Tibial nerve (tissue), 4 donors: Measurements from ENCODE around the gene PLEKHA7. TPM values are rescaled to one million over a fixed set of nuclear protein-coding genes. Genes with fewer than 3 reads are reported as not detected.
A peak's percentile ranks its signal among the peaks of the same experiment; 100 is the strongest.
"Not testable (repeated sequence)": the region's sequence is repeated elsewhere in the genome, so short reads cannot be mapped to it uniquely, and the experiment has no call there.

Source experiments
- DNase-seq, 2 donors: peaks; one replicate each; pipeline ENCODE4 v3.0.0-alpha.2; 2019; ENCODE audit warnings: low spot score in 2 of 2
- H3K27ac ChIP-seq, 4 donors: fragments of 200-600 bp; sonication (generic) in 3 of 4; one replicate each; pipeline ENCODE4 v1.5.1; 2017 to 2019; ENCODE audit warnings: mild to moderate bottlenecking in 1 of 4
- H3K27me3 ChIP-seq, 2 donors: fragments of 200-600 bp; sonication (generic) in 1 of 2; one replicate each; pipeline versions ENCODE4 v1.5.1 to v1.6.0; 2017 to 2019
- H3K36me3 ChIP-seq, 3 donors: fragments of 200-600 bp; sonication (generic); one replicate each; pipeline ENCODE4 v1.5.1; 2018 to 2019
- H3K4me1 ChIP-seq, 4 donors: fragments of 200-600 bp; sonication (generic) in 3 of 4; one replicate each; pipeline ENCODE4 v1.5.1; 2017 to 2019
- H3K4me3 ChIP-seq, 4 donors: fragments of 200-600 bp; sonication (generic) in 3 of 4; one replicate each; pipeline ENCODE4 v1.5.1; 2017 to 2019; ENCODE audit warnings: mild to moderate bottlenecking in 1 of 4, moderate library complexity in 1 of 4
- H3K9me3 ChIP-seq, 4 donors: fragments of 200-600 bp; sonication (generic) in 3 of 4; one replicate each; pipeline ENCODE4 v1.5.1; 2017 to 2019
- EP300 ChIP-seq, 2 donors: sonication (generic); formaldehyde crosslinking; IDR thresholded peaks; one replicate each; pipeline ENCODE4 v1.6.1; 2017; ENCODE audit warnings: antibody characterized with exemption in 2 of 2, mild to moderate bottlenecking in 1 of 2
- POLR2A ChIP-seq, 2 donors: fragments of 450-650 bp; IDR thresholded peaks; one replicate each; pipeline ENCODE4 v1.6.1; 2017; ENCODE audit warnings: antibody characterized with exemption in 2 of 2, mild to moderate bottlenecking in 2 of 2, moderate library complexity in 2 of 2
- WGBS, 2 donors: methylation state at CpG; one replicate each; pipeline ENCODE4 v1.1.5; 2018; 5-methylcytosine and 5-hydroxymethylcytosine counted together
- total RNA-seq, 4 donors: library from RNA; depleted of rRNA; stranded (reverse); fragments of >200 nt; gene quantifications; one replicate each; pipeline ENCODE4 v1.1.0, GENCODE V29; 2016
- TF ChIP-seq, protein P1 (sequence below), 5 experiments: fragments of 200-600 bp in 3 of 5; fragments of 450-650 bp in 2 of 5; sonication (generic) in 3 of 5; IDR thresholded peaks; one replicate each; pipeline ENCODE4 v1.5.1; 2016 to 2019; ENCODE audit warnings: antibody characterized with exemption in 5 of 5, mild to moderate bottlenecking in 3 of 5, moderate library complexity in 2 of 5

Gene PLEKHA7
- total RNA-seq, 4 donors from 2014 or later = 41.6 to 56.7 (median 50.1) TPM

DNA sequence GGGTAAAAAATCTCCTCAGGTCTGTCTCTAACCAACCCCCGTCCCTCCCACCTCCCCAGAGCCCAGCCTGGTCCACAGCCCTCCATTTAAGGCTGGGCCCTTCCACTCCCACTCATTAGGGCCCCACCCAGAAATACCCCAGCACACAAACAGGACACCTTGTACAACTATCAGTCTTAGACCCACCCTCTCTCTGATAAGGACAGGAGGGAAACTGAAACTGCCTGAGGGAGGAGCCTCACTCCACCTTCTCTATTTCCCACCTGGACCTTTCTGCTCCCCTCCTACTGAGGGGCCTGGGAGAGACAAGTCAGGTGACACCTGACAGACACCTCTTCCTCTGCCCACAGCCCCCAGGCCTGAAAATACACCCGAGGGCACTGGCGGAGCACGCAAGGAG lies 90.2 kb downstream of the PLEKHA7 start:
- H3K36me3 ChIP-seq = no peaks in the 10 kb centered on the region
- peaks cover 0 to 5% of the 10 kb centered on the region in 2 donors for H3K27me3 ChIP-seq
- H3K4me3 ChIP-seq = peak overlapping the region in 1 of 4 donors; percentile 53
- no peaks in the 10 kb centered on the region for H3K9me3 ChIP-seq
- no peak for DNase-seq
- H3K4me1 ChIP-seq = peaks cover 0 to 44% (median 23%) of the 10 kb centered on the region in 4 donors
- TF ChIP-seq EP300 (IDR thresholded peaks at IDR 0.05) = no peak
- TF ChIP-seq, protein P1, sequence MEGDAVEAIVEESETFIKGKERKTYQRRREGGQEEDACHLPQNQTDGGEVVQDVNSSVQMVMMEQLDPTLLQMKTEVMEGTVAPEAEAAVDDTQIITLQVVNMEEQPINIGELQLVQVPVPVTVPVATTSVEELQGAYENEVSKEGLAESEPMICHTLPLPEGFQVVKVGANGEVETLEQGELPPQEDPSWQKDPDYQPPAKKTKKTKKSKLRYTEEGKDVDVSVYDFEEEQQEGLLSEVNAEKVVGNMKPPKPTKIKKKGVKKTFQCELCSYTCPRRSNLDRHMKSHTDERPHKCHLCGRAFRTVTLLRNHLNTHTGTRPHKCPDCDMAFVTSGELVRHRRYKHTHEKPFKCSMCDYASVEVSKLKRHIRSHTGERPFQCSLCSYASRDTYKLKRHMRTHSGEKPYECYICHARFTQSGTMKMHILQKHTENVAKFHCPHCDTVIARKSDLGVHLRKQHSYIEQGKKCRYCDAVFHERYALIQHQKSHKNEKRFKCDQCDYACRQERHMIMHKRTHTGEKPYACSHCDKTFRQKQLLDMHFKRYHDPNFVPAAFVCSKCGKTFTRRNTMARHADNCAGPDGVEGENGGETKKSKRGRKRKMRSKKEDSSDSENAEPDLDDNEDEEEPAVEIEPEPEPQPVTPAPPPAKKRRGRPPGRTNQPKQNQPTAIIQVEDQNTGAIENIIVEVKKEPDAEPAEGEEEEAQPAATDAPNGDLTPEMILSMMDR (IDR thresholded peaks at IDR 0.05) = no peak
- TF ChIP-seq POLR2A (IDR thresholded peaks at IDR 0.05) = no peak
- 80 to 82% methylated on average over 4 of the region's 4 CpGs for WGBS, 2 donors
- peak overlapping the region in 3 of 4 donors; percentile 48 to 75 (median 71) for H3K27ac ChIP-seq

DNA sequence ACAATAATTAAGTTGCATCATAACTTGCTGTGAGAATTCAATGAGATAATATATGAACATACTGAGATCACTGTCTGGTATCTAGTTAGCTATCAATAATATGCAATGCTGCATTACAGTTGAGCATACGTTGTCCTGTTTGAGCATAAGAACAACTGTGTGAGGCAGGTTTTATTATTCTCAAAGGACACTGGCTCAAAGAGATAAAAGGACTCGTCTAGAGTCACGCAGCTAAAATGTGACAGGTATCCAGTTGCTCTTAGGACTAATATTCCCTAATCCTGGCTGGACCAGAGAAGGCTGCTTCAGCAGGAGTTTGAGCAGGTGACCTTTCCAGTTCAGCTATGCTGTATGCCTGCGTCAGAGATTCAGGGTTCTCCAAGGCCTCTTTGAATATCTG lies 92.5 kb downstream of the PLEKHA7 start:
- H3K27ac ChIP-seq = peak overlapping the region in 1 of 4 donors; percentile 36
- TF ChIP-seq EP300 (IDR thresholded peaks at IDR 0.05) (no peak), POLR2A (IDR thresholded peaks at IDR 0.05) (no peak)
- TF ChIP-seq, protein P1 (IDR thresholded peaks at IDR 0.05) = no peak
- 69 to 75% methylated on average over 4 of the region's 4 CpGs for WGBS, 2 donors

DNA sequence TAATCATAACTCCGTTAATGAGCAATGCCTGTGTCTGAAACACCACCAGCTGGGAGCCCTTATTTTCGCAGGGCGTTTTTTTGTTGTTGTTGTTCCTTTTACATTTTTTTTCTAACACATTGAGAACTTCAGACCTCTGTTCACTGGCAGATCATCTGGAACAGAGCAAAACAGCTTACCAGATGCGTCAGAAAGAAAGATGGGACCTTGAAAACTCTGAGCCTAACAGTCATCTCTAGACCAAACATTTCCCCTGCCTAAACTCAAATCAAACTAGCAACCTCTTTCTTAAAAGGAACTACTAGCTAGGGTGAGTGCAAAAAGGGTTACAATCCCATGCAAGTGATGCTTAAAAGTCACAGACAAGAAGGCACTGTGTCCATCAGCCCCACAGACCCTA lies 93.2 kb downstream of the PLEKHA7 start:
- H3K9me3 ChIP-seq = no peaks in the 10 kb centered on the region
- no peak overlapping the region for H3K27ac ChIP-seq
- H3K4me1 ChIP-seq = peaks cover 0 to 37% (median 20%) of the 10 kb centered on the region in 4 donors
- DNase-seq = no peak
- H3K27me3 ChIP-seq = peaks cover 0 to 5% of the 10 kb centered on the region in 2 donors
- WGBS, 2 donors = 74 to 77% methylated on average over 4 of the region's 4 CpGs
- H3K4me3 ChIP-seq = no peak overlapping the region
- H3K36me3 ChIP-seq = no peaks in the 10 kb centered on the region
- no peak for TF ChIP-seq POLR2A (IDR thresholded peaks at IDR 0.05)

More for the DNA sequence above, 92.5 kb downstream of the PLEKHA7 start:
- peaks cover 0 to 5% of the 10 kb centered on the region in 2 donors for H3K27me3 ChIP-seq
- DNase-seq = no peak
- H3K4me3 ChIP-seq = no peak overlapping the region
- H3K36me3 ChIP-seq = no peaks in the 10 kb centered on the region
- H3K9me3 ChIP-seq = no peaks in the 10 kb centered on the region
- peaks cover 0 to 44% (median 23%) of the 10 kb centered on the region in 4 donors for H3K4me1 ChIP-seq

DNA sequence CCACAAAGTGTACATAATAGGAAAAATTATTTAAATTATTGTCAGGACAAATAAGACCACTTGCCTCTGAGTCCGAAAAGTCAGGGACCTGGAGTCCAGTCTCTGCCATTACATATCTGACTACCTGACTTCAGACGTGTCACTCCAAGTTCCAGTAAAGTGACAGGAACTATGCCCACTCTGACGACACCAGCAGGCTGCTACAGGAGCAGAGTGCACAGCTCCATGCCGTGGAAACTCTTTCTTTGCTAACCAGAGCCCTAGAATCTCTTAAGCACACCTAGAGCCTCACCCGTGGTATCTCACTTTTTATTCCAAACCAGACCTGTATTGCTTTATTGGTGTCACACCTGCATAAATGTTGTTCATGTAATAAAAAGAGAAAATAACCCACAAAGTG lies 93.7 kb downstream of the PLEKHA7 start:
- Histone ChIP-seq H3K4me1 (peaks cover 0 to 33% (median 16%) of the 10 kb centered on the region in 4 donors), H3K4me3 (no peak overlapping the region), H3K27me3 (peaks cover 0 to 5% of the 10 kb centered on the region in 2 donors), H3K9me3 (no peaks in the 10 kb centered on the region), H3K36me3 (no peaks in the 10 kb centered on the region), H3K27ac (no peak overlapping the region)
- WGBS, 2 donors = 77 to 82% methylated on average over 5 of the region's 5 CpGs
- TF ChIP-seq, protein P1 (IDR thresholded peaks at IDR 0.05) = no peak
- TF ChIP-seq EP300 (IDR thresholded peaks at IDR 0.05) (no peak), POLR2A (IDR thresholded peaks at IDR 0.05) (no peak)
- DNase-seq = no peak

DNA sequence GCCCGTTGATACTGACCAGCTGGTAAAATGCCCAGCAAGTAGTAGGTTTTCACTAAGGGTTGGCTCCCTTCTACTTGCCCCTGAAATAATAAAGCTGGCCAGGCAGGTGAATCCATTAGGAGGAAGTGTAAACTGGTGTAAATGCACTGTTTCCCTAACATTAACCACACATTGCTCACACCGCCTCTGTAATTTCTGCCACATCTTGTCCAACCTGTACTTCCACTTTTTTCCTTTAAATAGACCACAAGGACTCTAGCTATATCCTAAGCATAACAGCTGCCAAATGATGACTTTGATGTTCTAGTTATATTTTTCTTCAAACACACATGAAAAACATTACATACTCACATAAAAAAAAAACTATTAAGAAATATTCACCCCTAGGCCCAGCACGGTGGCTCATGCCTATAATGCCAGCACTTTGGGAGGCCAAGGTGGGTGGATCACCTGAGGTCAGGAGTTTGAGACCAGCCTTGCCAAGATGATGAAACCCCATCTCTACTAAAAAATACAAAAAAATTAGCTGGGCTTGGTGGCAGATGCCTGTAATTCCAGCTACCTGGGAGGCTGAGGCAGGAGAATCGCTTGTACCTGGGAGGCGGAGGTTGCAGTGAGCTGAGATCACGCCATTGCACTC lies 95.6 kb downstream of the PLEKHA7 start:
- WGBS, 2 donors = 79 to 84% methylated on average over 6 of the region's 6 CpGs
- H3K4me3 ChIP-seq, H3K27me3 ChIP-seq, H3K9me3 ChIP-seq, H3K27ac ChIP-seq, H3K36me3 ChIP-seq, DNase-seq: not testable (repeated sequence)
- peaks cover 0 to 15% (median 6%) of the 10 kb centered on the region in 4 donors for H3K4me1 ChIP-seq

DNA sequence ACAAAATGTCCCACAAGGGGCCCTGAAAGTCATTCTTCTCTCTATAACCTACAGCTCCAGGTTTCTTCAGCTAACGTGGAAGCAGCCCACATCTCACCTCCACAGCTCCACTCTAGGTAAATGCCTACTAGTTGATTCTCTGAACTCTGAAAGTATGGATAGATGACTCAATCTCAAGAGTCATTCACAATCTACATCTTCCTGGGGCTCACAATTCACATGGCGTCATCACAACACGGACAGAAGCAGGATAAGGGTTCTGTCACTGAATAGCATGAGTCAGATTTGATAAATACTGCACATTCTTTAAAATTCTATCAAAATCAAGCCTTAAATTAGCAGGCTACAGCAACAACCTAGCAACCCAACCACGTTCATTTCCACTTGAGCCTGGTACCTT lies 96.3 kb downstream of the PLEKHA7 start:
- Histone ChIP-seq H3K4me3 (no peak overlapping the region), H3K4me1 (peaks cover 0 to 17% (median 3%) of the 10 kb centered on the region in 4 donors), H3K27ac (no peak overlapping the region), H3K9me3 (no peaks in the 10 kb centered on the region), H3K27me3 (no peaks in the 10 kb centered on the region), H3K36me3 (no peaks in the 10 kb centered on the region)
- DNase-seq = no peak
- 88 to 99% methylated on average over 4 of the region's 4 CpGs for WGBS, 2 donors
- TF ChIP-seq, protein P1 (IDR thresholded peaks at IDR 0.05) = no peak
- TF ChIP-seq POLR2A (IDR thresholded peaks at IDR 0.05) = no peak
